GM18526 (cell line): ENCODE data around the gene SPATA25.

Experiments
- POLR2A ChIP-seq: IDR thresholded peaks from 3 replicates; pipeline ENCODE4 v1.6.1; 2011; ENCODE audit not compliant: insufficient read length; ENCODE audit errors: extremely low read depth

The SPATA25 gene

GRCh38 chr20:45919542-45920399 is 32.3 kb upstream of the SPATA25 start:
- no peak for TF ChIP-seq POLR2A

- no peak for TF ChIP-seq POLR2A
Measured at GRCh38 chr20:45918779-45919537, 31.5 kb upstream of the SPATA25 start.

- TF ChIP-seq POLR2A, result no peak
Measured at GRCh38 chr20:45918182-45918737, 30.8 kb upstream of the SPATA25 start.

GRCh38 chr20:45917790-45918141 is 30.3 kb upstream of the SPATA25 start:
- no peak for TF ChIP-seq POLR2A

GRCh38 chr20:45913116-45913515 is 25.7 kb upstream of the SPATA25 start:
- no peak for TF ChIP-seq POLR2A

GRCh38 chr20:45912344-45912682 is 24.9 kb upstream of the SPATA25 start:
- no peak for TF ChIP-seq POLR2A

GRCh38 chr20:45911486-45912343 is 24.3 kb upstream of the SPATA25 start, which contains the start of gene PLTP:
Gene PLTP (minus strand): TSS chr20:45912155. CDS start chr20:45911452, 703 bp downstream.
- TF ChIP-seq POLR2A, result no peak

GRCh38 chr20:45910670-45911485 is 23.5 kb upstream of the SPATA25 start:
- peak; percentile 64 for TF ChIP-seq POLR2A

- no peak for TF ChIP-seq POLR2A
Measured at GRCh38 chr20:45909817-45910669, 22.6 kb upstream of the SPATA25 start.

GRCh38 chr20:45909336-45909808 is 21.9 kb upstream of the SPATA25 start:
- no peak for TF ChIP-seq POLR2A

GRCh38 chr20:45908084-45908483 is 20.7 kb upstream of the SPATA25 start:
- TF ChIP-seq POLR2A, result no peak

- no peak for TF ChIP-seq POLR2A
Measured at GRCh38 chr20:45907219-45907948, 20.0 kb upstream of the SPATA25 start.
